Endometrial microvascular endothelial cells (primary cell): ENCODE measurements around the gene STPG4. TPM values are rescaled to one million over a fixed set of nuclear protein-coding genes. Genes with fewer than 3 reads are reported as not detected.
"Not testable (repeated sequence)": the region's sequence is repeated elsewhere in the genome, so short reads cannot be mapped to it uniquely, and the experiment has no call there.

Experiments
- in situ Hi-C: cut with HindIII; loops from 2 replicates; pipeline ENCODE4 v1.10.0; 2017; ENCODE audit warnings: low sequenced_read_pairs, low pct_unique_long_range_greater_than_20kb; ENCODE audit errors: inconsistent ontology term
- total RNA-seq: library from RNA; depleted of rRNA; stranded (reverse); fragments of >200 nt; gene quantifications from one replicate; pipeline ENCODE4 v1.2.3, GENCODE V29; 2015; ENCODE audit errors: inconsistent ontology term

STPG4 gene, protein sequence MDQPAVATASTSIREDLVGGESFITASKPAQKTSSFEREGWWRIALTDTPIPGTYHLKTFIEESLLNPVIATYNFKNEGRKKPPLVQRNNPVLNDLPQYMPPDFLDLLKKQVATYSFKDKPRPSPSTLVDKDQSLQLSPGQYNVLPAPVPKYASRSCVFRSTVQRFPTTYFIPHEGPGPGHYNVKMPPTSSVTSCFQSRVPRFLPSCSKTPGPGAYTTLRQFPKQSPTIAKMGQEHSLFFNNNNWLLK
- total RNA-seq: not detected

- in situ Hi-C loops: loop anchor here (25.0 kb wide), 1 partner anchor 143 kb away; no protein-coding TSS in a partner anchor
Measured at GRCh38 chr2:47155091-47155876, at the start of gene STPG4. STPG4 (minus strand) TSS chr2:47155308; CDS start chr2:47155251, 57 bp downstream.

DNA sequence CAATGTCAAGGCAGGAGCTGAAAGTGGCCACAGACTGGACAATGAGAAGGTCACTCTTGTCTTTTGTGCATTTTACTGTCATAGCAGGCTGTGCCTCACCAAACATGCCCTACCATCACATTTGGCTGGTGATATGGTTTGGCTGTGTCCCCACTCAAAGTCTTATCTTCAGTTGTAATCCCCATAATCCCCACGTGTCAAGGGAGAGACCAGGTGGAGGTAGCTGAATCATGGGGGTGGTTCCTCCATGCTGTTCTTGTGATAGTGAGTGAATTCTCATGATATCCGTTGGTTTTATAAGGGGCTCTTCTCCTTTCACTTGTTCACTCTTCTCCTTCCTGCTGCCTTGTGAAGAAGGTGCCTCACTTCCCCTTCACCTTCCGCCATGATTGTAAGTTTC lies 49.6 kb upstream of the STPG4 start:
- in situ Hi-C loops: no loop called here

DNA sequence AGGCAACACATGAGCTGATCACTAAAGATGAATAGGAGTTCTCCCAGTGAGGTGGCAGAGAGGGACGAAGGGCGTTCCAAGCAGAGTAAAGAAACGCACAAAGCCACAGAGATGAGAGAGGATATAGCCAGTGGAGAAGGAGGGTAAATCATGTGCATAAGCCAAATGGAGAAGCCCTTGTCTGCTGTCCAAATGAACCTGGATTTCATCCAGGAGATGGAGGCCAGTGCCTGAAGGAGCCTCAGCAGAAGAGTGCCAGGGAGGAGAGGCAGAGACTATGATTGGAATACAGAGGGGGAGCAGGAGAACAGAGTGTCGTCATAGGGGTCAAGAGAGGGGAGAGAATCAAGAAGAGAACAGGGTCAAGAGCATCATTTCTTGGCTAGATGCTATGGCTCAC lies 48.9 kb upstream of the STPG4 start:
- in situ Hi-C loops: no loop called here

GRCh38 chr2:47201224-47201623 lies 46.1 kb upstream of the STPG4 start:
- in situ Hi-C loops: no loop called here

- in situ Hi-C loops: no loop called here
Measured at GRCh38 chr2:47198985-47199451, 43.9 kb upstream of the STPG4 start.

DNA sequence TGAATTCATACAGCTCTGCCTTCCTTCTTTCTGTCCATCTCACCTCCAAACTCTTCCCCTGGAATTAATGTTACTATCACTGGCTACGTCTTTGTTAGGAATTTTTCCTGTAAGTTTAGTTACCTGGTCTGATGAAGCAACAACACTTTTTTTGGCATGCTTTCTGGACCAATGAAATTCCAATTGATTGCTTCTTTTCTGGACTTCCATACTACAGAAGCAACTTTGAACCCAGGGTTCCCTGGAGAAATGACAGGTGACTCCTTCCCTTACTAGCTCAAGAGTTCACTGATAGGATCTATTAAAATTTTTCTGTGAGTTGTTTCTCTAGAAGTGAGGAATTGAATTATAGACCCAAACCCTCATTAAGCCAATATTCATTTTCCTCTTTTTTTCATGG lies 41.4 kb upstream of the STPG4 start:
- in situ Hi-C loops: no loop called here

DNA sequence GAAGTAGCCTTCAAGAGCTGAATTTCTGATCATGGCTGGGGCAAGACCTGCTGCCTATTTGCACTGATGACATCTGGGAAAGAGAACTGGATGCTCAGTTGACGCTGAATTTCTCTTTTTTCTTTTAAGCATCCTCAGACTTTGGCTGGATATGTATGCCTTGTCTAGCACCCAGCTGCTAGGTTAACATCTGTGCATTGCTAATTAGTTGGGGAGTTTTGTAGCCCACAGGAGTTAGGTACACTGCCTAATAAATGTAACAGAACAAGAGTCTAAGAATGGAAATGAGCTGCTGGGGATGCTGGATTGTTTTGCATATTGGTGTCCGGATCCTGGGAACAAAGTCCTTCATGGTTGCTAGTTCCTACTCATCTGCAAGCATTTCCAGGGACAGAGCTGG lies 40.9 kb upstream of the STPG4 start:
- in situ Hi-C loops: no loop called here

DNA sequence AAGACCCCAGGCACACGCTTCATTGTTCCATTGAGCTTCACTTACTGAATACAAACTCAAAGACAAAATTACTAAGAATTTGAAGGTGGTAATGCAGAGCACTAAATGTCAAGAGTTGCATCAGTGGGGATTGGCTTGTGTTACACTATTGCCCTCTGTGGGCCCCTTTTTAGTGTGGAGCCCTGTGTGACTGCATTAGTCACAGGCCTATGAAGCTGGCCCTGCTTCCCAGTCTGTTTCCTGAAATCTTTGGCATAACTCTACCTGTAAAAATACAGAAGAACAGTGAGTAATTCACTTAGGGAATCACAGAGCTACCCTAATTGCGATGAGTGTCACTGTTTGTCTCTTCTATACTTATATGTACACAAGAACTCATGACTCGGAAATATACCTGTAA lies 40.0 kb upstream of the STPG4 start:
- in situ Hi-C loops: no loop called here

GRCh38 chr2:47194410-47194809 lies 39.3 kb upstream of the STPG4 start:
- in situ Hi-C loops: no loop called here

DNA sequence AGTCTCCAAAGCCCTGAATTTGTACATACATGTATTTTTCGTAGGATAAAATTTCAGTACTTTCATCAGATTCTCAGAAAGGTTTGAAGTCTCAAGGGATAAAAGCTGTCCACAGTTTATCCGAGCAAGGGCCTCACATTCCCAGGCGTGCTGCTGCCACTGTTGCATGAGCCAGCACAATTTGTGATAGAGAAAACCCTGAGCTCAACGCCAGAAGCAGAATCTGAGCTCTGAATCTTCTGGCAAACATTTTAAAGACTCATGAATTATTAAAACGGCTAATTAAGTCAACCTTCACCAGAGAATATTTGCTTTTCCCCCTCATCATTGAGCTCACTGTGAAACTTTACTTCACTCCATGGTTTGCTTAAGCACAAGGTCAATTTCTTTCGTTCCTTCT lies 38.5 kb upstream of the STPG4 start:
- in situ Hi-C loops: no loop called here

DNA sequence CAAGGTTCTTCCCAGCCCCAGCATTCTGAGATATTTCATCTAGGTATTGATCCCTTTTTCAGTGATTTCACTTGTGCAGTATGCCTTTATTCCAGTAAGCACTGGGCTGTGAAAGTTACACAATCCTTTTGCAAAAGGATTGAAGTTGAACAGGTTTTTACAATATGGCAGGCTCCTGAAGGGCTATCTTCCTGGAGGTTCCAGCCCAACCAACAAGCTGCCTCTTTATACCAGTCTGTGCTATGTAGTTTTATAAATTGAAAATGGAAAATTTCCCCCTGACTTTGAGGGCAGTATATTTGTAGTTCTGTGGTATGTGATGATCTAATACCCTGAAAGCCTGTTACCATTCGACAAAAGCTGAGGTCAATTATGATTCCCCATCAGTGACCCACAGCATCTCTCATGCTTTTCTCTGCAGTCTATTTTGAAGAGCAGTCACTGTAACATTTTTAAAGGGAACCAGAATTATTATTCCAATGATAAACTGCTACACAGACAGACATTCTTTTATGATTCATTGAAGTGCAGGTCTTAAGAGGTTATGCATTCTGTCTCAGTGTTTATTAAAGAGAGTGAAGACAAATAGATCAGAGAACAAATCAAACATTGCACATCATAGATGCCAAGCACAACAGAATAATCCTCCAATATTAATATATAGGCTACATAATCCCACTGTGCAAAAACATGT lies 35.2 kb upstream of the STPG4 start:
- in situ Hi-C loops: no loop called here

DNA sequence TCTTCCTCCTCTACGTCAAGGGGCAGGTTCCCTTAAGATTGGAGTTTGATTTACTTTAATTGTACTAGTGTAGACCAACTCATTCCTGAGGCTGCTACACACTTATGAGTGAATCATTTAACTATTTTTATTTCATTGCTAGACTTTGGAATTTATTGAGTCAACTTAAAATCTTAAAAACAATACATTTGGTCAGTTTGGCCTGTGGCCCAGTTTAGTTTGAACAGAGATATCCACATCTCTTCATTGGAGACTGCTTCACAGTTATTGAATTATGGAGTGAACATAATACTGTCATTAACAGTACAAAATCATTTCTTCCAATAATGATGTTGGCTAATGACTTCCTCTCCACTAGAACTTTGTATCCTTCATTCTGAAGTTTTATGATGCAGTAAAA lies 34.5 kb upstream of the STPG4 start:
- in situ Hi-C loops: no loop called here

- in situ Hi-C loops: no loop called here
Measured at GRCh38 chr2:47187069-47187468, 32.0 kb upstream of the STPG4 start.

- in situ Hi-C loops: no loop called here
Measured at GRCh38 chr2:47186351-47186750, 31.2 kb upstream of the STPG4 start.

DNA sequence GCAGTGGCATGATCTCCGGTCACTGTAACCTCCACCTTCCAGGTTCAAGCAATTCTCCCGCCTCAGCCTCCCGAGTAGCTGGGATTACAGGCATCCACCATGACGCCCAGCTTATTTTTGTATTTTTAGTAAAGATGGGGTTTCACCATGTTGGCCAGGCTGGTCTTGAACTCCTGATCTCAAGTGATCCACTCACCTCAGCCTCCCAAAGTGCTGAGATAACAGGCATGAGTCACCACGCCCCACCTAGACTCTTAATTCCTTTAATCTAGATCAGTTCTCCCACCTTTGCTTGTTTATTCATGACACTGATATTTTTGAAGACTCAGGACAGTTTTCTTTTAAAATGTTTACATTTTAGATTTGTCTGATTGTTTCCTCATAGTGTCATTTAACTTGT lies 30.0 kb upstream of the STPG4 start:
- in situ Hi-C loops: not testable (repeated sequence)

DNA sequence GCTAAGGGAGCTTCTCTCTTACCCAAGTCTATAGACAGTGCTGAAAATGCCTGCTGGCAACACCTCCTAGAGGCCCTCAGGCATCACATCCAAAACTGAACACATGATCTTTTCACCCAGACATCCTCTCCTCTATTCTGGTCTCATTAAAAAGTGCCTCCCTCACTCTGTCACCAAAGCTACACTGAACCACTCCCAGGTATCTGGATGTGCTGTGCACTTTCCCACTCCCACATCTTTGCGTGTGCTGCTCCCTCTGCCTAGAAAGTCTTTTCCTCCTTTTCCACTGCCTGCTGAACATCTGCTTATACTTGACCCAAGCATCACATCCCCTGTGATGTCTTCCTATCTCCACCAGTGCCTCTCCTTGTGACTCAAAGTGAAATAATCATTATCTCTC lies 26.1 kb upstream of the STPG4 start:
- in situ Hi-C loops: no loop called here

- in situ Hi-C loops: no loop called here
Measured at GRCh38 chr2:47180531-47180930, 25.4 kb upstream of the STPG4 start.

- in situ Hi-C loops: no loop called here
Measured at GRCh38 chr2:47179388-47179787, 24.3 kb upstream of the STPG4 start.

DNA sequence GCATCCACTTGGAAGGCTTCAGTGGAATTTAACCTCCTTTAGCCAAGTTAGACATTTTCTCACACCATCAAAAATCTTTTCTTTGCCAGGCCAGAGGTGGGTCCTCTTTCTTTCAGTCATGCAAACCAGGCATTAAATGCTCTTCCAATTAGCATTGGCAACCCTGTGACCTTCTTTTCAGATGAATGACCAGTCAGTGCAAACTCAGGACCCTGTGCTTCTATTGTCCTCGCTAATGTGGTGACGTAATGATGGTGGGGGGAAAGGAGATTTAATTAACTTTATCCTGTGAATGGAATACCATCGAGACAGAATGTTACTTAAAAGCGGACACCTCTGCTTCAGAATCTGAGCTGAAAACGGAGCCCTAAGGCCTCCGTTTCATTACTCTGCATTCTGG lies 23.2 kb upstream of the STPG4 start:
- in situ Hi-C loops: no loop called here

GRCh38 chr2:47177043-47177565 lies 22.0 kb upstream of the STPG4 start:
- in situ Hi-C loops: no loop called here
